Calu3 (cell line): ENCODE measurements around the gene HAGHL. TPM values are rescaled to one million over a fixed set of nuclear protein-coding genes. Genes with fewer than 3 reads are reported as not detected.
A peak's percentile ranks its signal among the peaks of the same experiment; 100 is the strongest.

ENCODE experiments used
- BruUV-seq: library from RNA; stranded (reverse); fragments of 400-500 nt; replicated peaks from 2 replicates; lab custom pipeline; 2021; lab: Mats Ljungman, UMichigan
- CTCF ChIA-PET: fragments of 300-600 bp; sonication (Branson Sonifier 250); formaldehyde crosslinking; loops from one replicate; lab custom pipeline; 2022; ENCODE audit warnings: antibody characterized with exemption; lab: Charles Lee
- DNase-seq: peaks from one replicate; pipeline ENCODE4 v3.0.0; 2022
- H3K27ac Mint-ChIP-seq: one replicate; pipeline ENCODE4 v1.8.0; 2022; ENCODE audit warnings: mixed read lengths; ENCODE audit not compliant: unreplicated experiment
- H3K27me3 Mint-ChIP-seq: one replicate; pipeline ENCODE4 v1.8.0; 2022; ENCODE audit warnings: mixed read lengths; ENCODE audit not compliant: unreplicated experiment
- H3K36me3 Mint-ChIP-seq: one replicate; pipeline ENCODE4 v1.8.0; 2022; ENCODE audit warnings: mild to moderate bottlenecking, moderate library complexity, mixed read lengths; ENCODE audit not compliant: insufficient read depth, unreplicated experiment
- H3K4me1 Mint-ChIP-seq: one replicate; pipeline ENCODE4 v1.8.0; 2022; ENCODE audit warnings: mild to moderate bottlenecking, low read depth, mixed read lengths; ENCODE audit not compliant: unreplicated experiment
- H3K4me3 Mint-ChIP-seq: one replicate; pipeline ENCODE4 v1.8.0; 2022; ENCODE audit warnings: mild to moderate bottlenecking, low read depth, moderate library complexity, mixed read lengths; ENCODE audit not compliant: unreplicated experiment
- H3K9me3 Mint-ChIP-seq: one replicate; pipeline ENCODE4 v1.8.0; 2022; ENCODE audit warnings: low read depth, mixed read lengths; ENCODE audit not compliant: unreplicated experiment
- intact Hi-C: fragments of 100-400 bp; cut with micrococcal nuclease; formaldehyde crosslinking; loops from one replicate; pipeline ENCODE4 v1.10.0; 2022; ENCODE audit not compliant: unreplicated experiment
- total RNA-seq: library from RNA; stranded (reverse); gene quantifications from 2 replicates; pipeline ENCODE4 v1.2.3, GENCODE V29; 2022
- TF ChIP-seq, protein P1 (sequence below): fragments of 200-600 bp; IDR thresholded peaks from one replicate; pipeline ENCODE4 v1.8.0; 2022; ENCODE audit warnings: antibody characterized with exemption; ENCODE audit not compliant: unreplicated experiment

HAGHL gene
- total RNA-seq, 1 experiment from 2014 or later, result 11.7 TPM

- CTCF ChIA-PET, result interaction anchor here (0.7 to 1.3 kb wide), 8 partner anchors 8 to 316 kb away, joined by 3 to 6 read pairs (median 4); partner anchors contain the start of genes CHTF18, MSLN and RPUSD1
- Mint-ChIP-seq H3K4me3 (peak overlapping the region; percentile 84), H3K4me1 (peaks cover 27% of the 10 kb centered on the region), H3K27ac (peak overlapping the region; percentile 77), H3K9me3 (no peaks in the 10 kb centered on the region), H3K27me3 (no peaks in the 10 kb centered on the region), H3K36me3 (peaks cover 78% of the 10 kb centered on the region)
- DNase-seq, result peak; percentile 50
- intact Hi-C loops, result no loop called here
- no TSS peak for BruUV-seq
- TF ChIP-seq, protein P1, sequence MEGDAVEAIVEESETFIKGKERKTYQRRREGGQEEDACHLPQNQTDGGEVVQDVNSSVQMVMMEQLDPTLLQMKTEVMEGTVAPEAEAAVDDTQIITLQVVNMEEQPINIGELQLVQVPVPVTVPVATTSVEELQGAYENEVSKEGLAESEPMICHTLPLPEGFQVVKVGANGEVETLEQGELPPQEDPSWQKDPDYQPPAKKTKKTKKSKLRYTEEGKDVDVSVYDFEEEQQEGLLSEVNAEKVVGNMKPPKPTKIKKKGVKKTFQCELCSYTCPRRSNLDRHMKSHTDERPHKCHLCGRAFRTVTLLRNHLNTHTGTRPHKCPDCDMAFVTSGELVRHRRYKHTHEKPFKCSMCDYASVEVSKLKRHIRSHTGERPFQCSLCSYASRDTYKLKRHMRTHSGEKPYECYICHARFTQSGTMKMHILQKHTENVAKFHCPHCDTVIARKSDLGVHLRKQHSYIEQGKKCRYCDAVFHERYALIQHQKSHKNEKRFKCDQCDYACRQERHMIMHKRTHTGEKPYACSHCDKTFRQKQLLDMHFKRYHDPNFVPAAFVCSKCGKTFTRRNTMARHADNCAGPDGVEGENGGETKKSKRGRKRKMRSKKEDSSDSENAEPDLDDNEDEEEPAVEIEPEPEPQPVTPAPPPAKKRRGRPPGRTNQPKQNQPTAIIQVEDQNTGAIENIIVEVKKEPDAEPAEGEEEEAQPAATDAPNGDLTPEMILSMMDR, result no peak
Measured at GRCh38 chr16:720447-720989, 6.4 kb upstream of the HAGHL start.

DNA sequence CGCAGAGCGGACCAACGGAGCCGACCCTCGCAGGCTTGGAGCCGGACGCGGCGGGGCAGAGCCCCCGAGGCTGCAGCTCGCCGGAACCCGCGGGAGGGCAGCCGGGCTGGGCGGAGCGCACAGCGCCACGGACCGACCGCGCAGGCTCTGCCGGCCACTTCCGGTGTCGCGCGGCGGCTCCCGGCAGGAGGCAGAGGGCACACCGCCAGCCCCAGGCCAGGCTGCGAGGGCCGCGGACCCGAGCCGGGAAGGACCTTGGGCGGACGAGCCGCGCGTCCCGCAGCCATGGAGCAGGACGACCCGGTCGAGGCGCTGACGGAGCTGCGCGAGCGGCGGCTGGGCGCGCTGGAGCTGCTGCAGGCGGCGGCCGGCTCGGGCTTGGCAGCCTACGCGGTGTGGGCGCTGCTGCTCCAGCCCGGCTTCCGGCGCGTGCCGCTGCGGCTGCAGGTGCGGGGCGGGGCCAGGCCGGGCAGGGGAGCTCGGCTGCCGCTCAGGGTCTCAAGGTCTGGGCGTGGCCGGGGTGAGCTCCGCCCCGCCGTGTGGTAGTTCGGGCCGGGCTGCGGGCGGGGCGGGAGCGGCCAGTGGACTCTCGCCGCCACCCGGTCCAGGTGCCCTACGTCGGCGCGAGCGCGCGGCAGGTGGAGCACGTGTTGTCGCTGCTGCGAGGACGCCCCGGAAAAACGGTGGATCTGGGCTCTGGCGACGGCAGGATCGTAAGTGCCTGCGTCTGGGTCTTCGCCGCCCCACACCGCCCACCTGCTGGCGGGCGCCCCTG lies 5.7 kb upstream of the HAGHL start, which contains the start of gene ANTKMT:
Gene ANTKMT, plus strand, starts transcription at position 157 of the 775 bp plus-strand sequence. Its CDS starts 129 bp downstream, at position 286.
- DNase-seq, result peak; percentile 96
- CTCF ChIA-PET, result interaction anchor here (1.0 to 1.3 kb wide), 2 partner anchors 9 to 15 kb away, joined by 5 to 6 read pairs; no protein-coding TSS in a partner anchor

DNA sequence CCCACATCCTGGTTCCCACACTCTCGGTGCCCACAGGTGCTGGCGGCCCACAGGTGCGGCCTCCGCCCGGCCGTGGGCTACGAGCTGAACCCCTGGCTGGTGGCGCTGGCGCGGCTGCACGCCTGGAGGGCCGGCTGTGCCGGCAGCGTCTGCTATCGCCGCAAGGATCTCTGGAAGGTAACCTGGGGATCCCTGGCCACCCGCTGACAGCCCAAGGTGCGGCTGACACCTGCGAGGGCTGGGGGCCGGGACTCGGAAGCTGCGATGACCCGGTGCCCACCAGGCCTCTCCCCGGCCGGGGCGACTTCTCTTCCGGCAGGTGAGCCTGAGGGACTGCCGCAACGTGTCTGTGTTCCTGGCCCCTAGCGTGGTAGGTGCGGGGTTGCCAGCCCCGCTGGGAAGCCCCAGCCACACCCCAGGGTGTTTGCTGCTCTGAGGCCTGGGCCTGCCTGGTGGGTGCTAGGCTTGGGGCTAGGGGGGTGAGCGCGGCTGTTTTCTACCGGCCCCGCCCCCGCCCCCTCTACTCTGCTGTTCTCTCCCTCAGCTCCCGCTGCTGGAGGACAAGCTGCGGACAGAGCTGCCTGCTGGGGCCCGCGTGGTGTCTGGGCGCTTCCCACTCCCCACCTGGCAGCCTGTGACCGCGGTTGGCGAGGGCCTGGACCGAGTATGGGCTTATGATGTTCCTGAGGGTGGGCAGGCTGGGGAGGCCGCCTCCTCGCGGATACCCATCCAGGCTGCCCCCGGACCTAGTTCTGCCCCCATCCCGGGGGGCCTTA lies 5.0 kb upstream of the HAGHL start:
- no peaks in the 10 kb centered on the region for H3K27me3 Mint-ChIP-seq
- H3K36me3 Mint-ChIP-seq, result peaks cover 78% of the 10 kb centered on the region
- H3K4me3 Mint-ChIP-seq, result peak overlapping the region; percentile 84
- H3K4me1 Mint-ChIP-seq, result peaks cover 19% of the 10 kb centered on the region
- H3K9me3 Mint-ChIP-seq, result no peaks in the 10 kb centered on the region
- intact Hi-C loops, result no loop called here
- no peak for DNase-seq
- BruUV-seq, result TSS peak; percentile 10
- CTCF ChIA-PET, result interaction anchor here (0.6 to 1.3 kb wide), 4 partner anchors 10 to 74 kb away, joined by 3 to 6 read pairs (median 4); no protein-coding TSS in a partner anchor
- H3K27ac Mint-ChIP-seq, result peak overlapping the region; percentile 67
- TF ChIP-seq, protein P1, result no peak

More for the DNA sequence above, 5.7 kb upstream of the HAGHL start, which contains the start of gene ANTKMT:
- H3K27me3 Mint-ChIP-seq, result no peaks in the 10 kb centered on the region
- H3K4me1 Mint-ChIP-seq, result peaks cover 25% of the 10 kb centered on the region
- peak within 1 kb of the TSS; percentile 84 for H3K4me3 Mint-ChIP-seq
- H3K36me3 Mint-ChIP-seq, result peaks cover 78% of the 10 kb centered on the region
- intact Hi-C loops, result no loop called here
- peak within 1 kb of the TSS; percentile 77 for H3K27ac Mint-ChIP-seq
- BruUV-seq, result no TSS peak
- no peaks in the 10 kb centered on the region for H3K9me3 Mint-ChIP-seq
- TF ChIP-seq, protein P1, result no peak
